LNCaP clone FGC (cell line): Measurements from ENCODE around the gene NFIA.

Experiments
- DNase-seq: peaks from one replicate; pipeline ENCODE4 v3.0.0-alpha.2; 2011; ENCODE audit warnings: low read depth
- H3K4me3 ChIP-seq: 2 replicates; pipeline ENCODE4 v1.5.1; 2011; ENCODE audit warnings: mild to moderate bottlenecking, low read depth, low read length, control low read depth
- CTCF ChIP-seq: IDR thresholded peaks from 2 replicates; pipeline ENCODE4 v1.5.1; 2012; ENCODE audit warnings: mild to moderate bottlenecking; ENCODE audit not compliant: control insufficient read depth, insufficient read depth; ENCODE audit errors: extremely low read depth

Gene NFIA

GRCh38 chr1:61077676-61078541, 4.5 kb upstream of the NFIA start:
- no peak for TF ChIP-seq CTCF
- peak; percentile 100 for DNase-seq
- peak overlapping the region; percentile 50 for H3K4me3 ChIP-seq

- peak overlapping the region; percentile 50 for H3K4me3 ChIP-seq
- no peak for TF ChIP-seq CTCF
- no peak for DNase-seq
These were observed 3.6 kb upstream of the NFIA start for GRCh38 chr1:61078618-61079295.

- peak; percentile 82 for DNase-seq
- TF ChIP-seq CTCF: no peak
- H3K4me3 ChIP-seq: peak overlapping the region; percentile 28
These were observed 3.0 kb upstream of the NFIA start for GRCh38 chr1:61079296-61079897.

GRCh38 chr1:61079898-61080336, 2.4 kb upstream of the NFIA start:
- DNase-seq: no peak
- H3K4me3 ChIP-seq: peak overlapping the region; percentile 28
- peak; percentile 59 for TF ChIP-seq CTCF

GRCh38 chr1:61080413-61081143, 1.8 kb upstream of the NFIA start:
- H3K4me3 ChIP-seq: peak overlapping the region; percentile 77
- DNase-seq: no peak
- no peak for TF ChIP-seq CTCF

- no peak for TF ChIP-seq CTCF
- H3K4me3 ChIP-seq: peak overlapping the region; percentile 77
- no peak for DNase-seq
These were observed 1.1 kb upstream of the NFIA start for GRCh38 chr1:61081144-61081685.
